Neural crest cell (in vitro differentiated cells): ENCODE measurements around the gene ZNF750. TPM values are rescaled to one million over a fixed set of nuclear protein-coding genes. Genes with fewer than 3 reads are reported as not detected.

ENCODE experiments used
- DNase-seq: peaks from one replicate; pipeline ENCODE4 v3.0.0; 2021; ENCODE audit warnings: low read depth, mixed read lengths, low spot score
- H3K27ac Mint-ChIP-seq: one replicate; pipeline ENCODE4 v1.8.0; 2021; ENCODE audit warnings: mild to moderate bottlenecking, mixed read lengths; ENCODE audit not compliant: unreplicated experiment
- H3K27me3 Mint-ChIP-seq: 2 replicates; pipeline ENCODE4 v1.8.0; 2021; ENCODE audit warnings: low read depth, mild to moderate bottlenecking, mixed read lengths
- H3K36me3 Mint-ChIP-seq: 2 replicates; pipeline ENCODE4 v1.8.0; 2021; ENCODE audit warnings: low read depth, mild to moderate bottlenecking, mixed read lengths
- H3K4me1 Mint-ChIP-seq: 2 replicates; pipeline ENCODE4 v1.8.0; 2021; ENCODE audit warnings: mixed read lengths
- H3K4me3 Mint-ChIP-seq: one replicate; pipeline ENCODE4 v1.8.0; 2021; ENCODE audit warnings: mild to moderate bottlenecking, mixed read lengths
- H3K9me3 Mint-ChIP-seq: 2 replicates; pipeline ENCODE4 v1.8.0; 2021; ENCODE audit warnings: mixed read lengths
- total RNA-seq: library from RNA; stranded (reverse); gene quantifications from 2 replicates; pipeline ENCODE4 v1.2.1, GENCODE V29; 2021
- TF ChIP-seq, protein P1 (sequence below): fragments of 200-600 bp; sonication (generic); conservative IDR thresholded peaks from 2 replicates; pipeline ENCODE4 v1.5.0; 2021; ENCODE audit warnings: antibody characterized with exemption, mild to moderate bottlenecking

Gene ZNF750
- total RNA-seq, 1 donor from 2014 or later: not detected

DNA sequence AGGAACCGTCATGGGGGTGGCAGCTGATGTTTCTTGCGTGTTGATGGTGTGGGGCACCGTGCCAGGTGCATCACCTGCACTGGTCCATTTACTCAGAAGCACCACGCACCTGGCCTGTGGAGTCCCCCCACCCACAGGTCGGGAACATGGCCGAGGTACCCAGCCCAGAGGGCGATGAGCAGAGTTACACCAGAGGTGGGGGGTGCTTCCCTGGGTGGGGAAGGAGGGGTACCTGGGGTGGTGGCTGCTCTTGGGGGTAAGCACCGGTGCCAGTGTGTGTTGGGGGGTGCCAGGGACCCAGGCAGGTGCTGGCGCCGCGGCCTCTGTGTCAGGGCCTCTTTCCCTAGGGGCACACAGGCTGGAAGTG lies 5.0 kb upstream of the ZNF750 start:
- Mint-ChIP-seq H3K4me3 (no peak overlapping the region), H3K27me3 (no peaks in the 10 kb centered on the region), H3K4me1 (no peaks in the 10 kb centered on the region), H3K27ac (no peak overlapping the region), H3K36me3 (peaks cover 10% of the 10 kb centered on the region), H3K9me3 (no peaks in the 10 kb centered on the region)
- TF ChIP-seq, protein P1, sequence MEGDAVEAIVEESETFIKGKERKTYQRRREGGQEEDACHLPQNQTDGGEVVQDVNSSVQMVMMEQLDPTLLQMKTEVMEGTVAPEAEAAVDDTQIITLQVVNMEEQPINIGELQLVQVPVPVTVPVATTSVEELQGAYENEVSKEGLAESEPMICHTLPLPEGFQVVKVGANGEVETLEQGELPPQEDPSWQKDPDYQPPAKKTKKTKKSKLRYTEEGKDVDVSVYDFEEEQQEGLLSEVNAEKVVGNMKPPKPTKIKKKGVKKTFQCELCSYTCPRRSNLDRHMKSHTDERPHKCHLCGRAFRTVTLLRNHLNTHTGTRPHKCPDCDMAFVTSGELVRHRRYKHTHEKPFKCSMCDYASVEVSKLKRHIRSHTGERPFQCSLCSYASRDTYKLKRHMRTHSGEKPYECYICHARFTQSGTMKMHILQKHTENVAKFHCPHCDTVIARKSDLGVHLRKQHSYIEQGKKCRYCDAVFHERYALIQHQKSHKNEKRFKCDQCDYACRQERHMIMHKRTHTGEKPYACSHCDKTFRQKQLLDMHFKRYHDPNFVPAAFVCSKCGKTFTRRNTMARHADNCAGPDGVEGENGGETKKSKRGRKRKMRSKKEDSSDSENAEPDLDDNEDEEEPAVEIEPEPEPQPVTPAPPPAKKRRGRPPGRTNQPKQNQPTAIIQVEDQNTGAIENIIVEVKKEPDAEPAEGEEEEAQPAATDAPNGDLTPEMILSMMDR: no peak
- DNase-seq: no peak

DNA sequence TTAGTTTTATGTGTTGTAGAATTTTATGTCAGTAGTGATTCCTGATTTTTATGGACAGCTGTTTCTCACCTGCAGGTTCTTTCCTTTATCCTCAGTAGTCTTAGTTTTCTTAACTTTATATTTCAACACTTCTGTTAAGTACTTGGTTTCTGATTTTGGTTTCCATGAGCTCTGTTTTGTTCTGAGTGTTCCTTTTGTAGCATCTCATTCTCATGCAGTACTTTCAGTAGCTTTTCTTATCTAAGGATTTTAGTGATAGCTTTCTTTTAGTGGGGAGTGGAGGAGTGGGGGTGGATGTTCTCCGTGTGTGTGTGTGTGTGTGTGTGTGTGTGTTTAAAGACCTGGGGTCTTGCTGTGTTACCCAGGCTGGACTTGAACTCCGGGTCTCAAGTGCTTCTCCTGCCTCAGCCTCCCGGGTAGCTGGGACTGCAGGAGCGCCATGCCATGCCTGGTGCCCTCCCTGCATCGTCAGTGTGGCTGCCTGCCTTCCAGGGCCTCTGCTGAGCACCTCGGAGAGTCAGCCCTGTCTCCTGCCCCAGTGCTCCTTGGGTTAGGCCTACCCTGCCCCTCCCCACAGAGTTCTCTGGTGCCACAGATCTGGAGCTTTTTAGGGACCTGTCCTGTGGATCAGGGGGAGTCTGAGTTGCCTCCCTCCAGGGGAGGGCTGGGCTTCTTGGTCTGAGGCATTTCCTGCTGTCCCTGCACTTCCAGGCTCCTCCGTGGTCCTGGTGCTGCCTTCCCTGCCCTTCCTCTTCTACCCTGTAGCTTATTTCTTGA lies 4.3 kb upstream of the ZNF750 start:
- no peaks in the 10 kb centered on the region for H3K4me1 Mint-ChIP-seq
- no peak overlapping the region for H3K27ac Mint-ChIP-seq
- DNase-seq: no peak
- H3K9me3 Mint-ChIP-seq: no peaks in the 10 kb centered on the region
- H3K36me3 Mint-ChIP-seq: peaks cover 6% of the 10 kb centered on the region
- no peak overlapping the region for H3K4me3 Mint-ChIP-seq
- no peaks in the 10 kb centered on the region for H3K27me3 Mint-ChIP-seq
- TF ChIP-seq, protein P1: no peak

GRCh38 chr17:82841921-82842596 lies 2.2 kb upstream of the ZNF750 start:
- Mint-ChIP-seq H3K36me3 (no peaks in the 10 kb centered on the region), H3K4me1 (peaks cover 5% of the 10 kb centered on the region), H3K9me3 (no peaks in the 10 kb centered on the region), H3K27me3 (no peaks in the 10 kb centered on the region), H3K27ac (no peak overlapping the region), H3K4me3 (no peak overlapping the region)
- TF ChIP-seq, protein P1: no peak
- DNase-seq: no peak

DNA sequence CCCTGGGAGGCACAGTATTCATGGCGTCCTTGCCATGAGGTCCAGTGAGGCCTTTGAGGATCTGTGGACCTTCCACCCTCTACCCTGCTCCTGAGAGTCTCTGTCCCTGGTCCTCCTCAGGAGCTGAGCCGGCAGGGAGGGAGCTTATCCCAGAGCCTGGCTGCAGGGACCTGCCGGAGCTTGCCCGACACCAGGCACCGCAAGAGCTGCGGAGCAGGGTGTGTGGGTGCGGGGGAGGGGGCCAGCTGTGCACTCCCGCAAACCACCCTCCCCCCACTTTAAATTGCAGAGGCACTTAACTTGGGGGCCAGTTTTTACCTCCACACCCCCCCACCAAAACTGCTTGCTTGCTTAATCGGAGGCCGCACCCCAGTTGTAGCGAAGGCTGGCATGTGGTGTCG lies 609 bp upstream of the ZNF750 start:
- H3K27ac Mint-ChIP-seq: no peak overlapping the region
- peaks cover 9% of the 10 kb centered on the region for H3K4me1 Mint-ChIP-seq
- no peaks in the 10 kb centered on the region for H3K27me3 Mint-ChIP-seq
- no peaks in the 10 kb centered on the region for H3K9me3 Mint-ChIP-seq
- H3K4me3 Mint-ChIP-seq: no peak overlapping the region
- no peaks in the 10 kb centered on the region for H3K36me3 Mint-ChIP-seq
- TF ChIP-seq, protein P1: no peak
- DNase-seq: no peak

GRCh38 chr17:82838386-82839063 lies 1.3 kb downstream of the ZNF750 start:
- no peak for DNase-seq
- H3K9me3 Mint-ChIP-seq: no peaks in the 10 kb centered on the region
- H3K4me3 Mint-ChIP-seq: no peak overlapping the region
- H3K27me3 Mint-ChIP-seq: no peaks in the 10 kb centered on the region
- H3K36me3 Mint-ChIP-seq: no peaks in the 10 kb centered on the region
- TF ChIP-seq, protein P1: no peak
- no peak overlapping the region for H3K27ac Mint-ChIP-seq
- H3K4me1 Mint-ChIP-seq: peaks cover 9% of the 10 kb centered on the region
